Stomach smooth muscle (tissue), 2 donors: ENCODE data around the gene FAM50A.
"Not testable (repeated sequence)": the region's sequence is repeated elsewhere in the genome, so short reads cannot be mapped to it uniquely, and the experiment has no call there.

Experiments
- H3K27ac ChIP-seq: one replicate; pipeline ENCODE4 v1.7.0; 2013; ENCODE audit warnings: mild to moderate bottlenecking, low read length, inconsistent platforms
- H3K27me3 ChIP-seq, 2 donors: one replicate each; pipeline ENCODE4 v1.7.0; 2013; ENCODE audit warnings: low read length in 2 of 2; ENCODE audit not compliant: insufficient read depth in 2 of 2, control insufficient read depth in 1 of 2
- H3K36me3 ChIP-seq, 2 donors: one replicate each; pipeline ENCODE4 v1.7.0; 2013; ENCODE audit warnings: low read length in 2 of 2; ENCODE audit not compliant: control insufficient read depth in 2 of 2, insufficient read depth in 2 of 2
- H3K4me1 ChIP-seq: one replicate; pipeline ENCODE4 v1.7.0; 2013; ENCODE audit warnings: low read length; ENCODE audit not compliant: control insufficient read depth, insufficient read depth
- H3K4me3 ChIP-seq, 2 donors: one replicate each; pipeline ENCODE4 v1.7.0; 2013; ENCODE audit warnings: low read length in 2 of 2
- H3K9ac ChIP-seq, 2 donors: one replicate each; pipeline ENCODE4 v1.7.0; 2013; ENCODE audit warnings: low read length in 2 of 2, mild to moderate bottlenecking in 1 of 2
- H3K9me3 ChIP-seq, 2 donors: one replicate each; pipeline ENCODE4 v1.7.0; 2013; ENCODE audit warnings: low read length in 2 of 2; ENCODE audit not compliant: control insufficient read depth in 2 of 2
- donor health status: healthy.
- donor health status: Pancreatic carcinoma.

The FAM50A gene, protein sequence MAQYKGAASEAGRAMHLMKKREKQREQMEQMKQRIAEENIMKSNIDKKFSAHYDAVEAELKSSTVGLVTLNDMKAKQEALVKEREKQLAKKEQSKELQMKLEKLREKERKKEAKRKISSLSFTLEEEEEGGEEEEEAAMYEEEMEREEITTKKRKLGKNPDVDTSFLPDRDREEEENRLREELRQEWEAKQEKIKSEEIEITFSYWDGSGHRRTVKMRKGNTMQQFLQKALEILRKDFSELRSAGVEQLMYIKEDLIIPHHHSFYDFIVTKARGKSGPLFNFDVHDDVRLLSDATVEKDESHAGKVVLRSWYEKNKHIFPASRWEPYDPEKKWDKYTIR

DNA sequence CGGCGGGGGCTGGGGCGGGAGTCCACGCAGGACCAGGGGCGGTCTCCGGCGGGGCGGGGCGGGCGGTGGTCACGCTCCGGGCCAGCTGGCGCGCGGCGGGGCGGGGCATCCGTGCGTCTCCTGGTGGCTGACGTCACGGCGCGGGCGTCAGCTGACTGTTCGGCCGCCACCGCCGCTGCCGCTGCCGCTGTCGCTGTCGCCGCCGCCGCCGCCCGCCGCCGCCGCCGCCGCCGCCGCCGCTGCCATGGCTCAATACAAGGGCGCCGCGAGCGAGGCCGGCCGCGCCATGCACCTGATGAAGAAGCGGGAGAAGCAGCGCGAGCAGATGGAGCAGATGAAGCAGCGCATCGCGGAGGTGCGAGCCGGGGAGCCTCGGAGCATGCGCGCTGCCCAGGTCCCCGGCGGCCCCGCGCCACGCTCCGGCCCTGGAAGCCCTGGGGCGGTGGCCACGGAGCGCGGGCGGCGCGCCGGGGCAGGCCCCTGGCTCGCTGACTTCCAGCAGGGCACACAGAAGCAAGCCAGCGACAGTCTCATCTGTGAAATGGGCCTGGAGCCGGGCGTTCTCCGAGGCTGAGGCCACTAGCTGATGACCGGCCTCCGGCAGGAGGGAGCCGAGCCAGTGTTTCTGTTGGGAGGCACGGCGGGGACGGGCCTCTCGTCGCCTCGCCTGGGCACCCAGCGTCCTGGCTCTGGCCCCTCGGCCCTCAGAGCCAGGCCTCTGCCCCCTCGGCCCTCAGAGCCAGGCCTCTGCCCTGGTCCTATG is at the start of gene FAM50A:
FAM50A (plus strand) TSS at position 150 of the 763 bp plus-strand sequence; CDS start at position 245, 95 bp downstream.
- H3K4me1 ChIP-seq: peaks cover 26% of the 10 kb centered on the region
- peaks cover 17 to 21% of the 10 kb centered on the region in 2 donors for H3K36me3 ChIP-seq
- peak within 1 kb of the TSS; percentile 62 for H3K27ac ChIP-seq
- H3K27me3 ChIP-seq: peaks cover 0 to 6% of the 10 kb centered on the region in 2 donors
- H3K9me3 ChIP-seq: no peaks in the 10 kb centered on the region
- H3K4me3 ChIP-seq: peak within 1 kb of the TSS; percentile 57 to 69
- peak within 1 kb of the TSS; percentile 69 to 76 for H3K9ac ChIP-seq

GRCh38 chrX:154396363-154396762 is 47.6 kb upstream of the FAM50A start:
- H3K27me3 ChIP-seq, H3K27ac ChIP-seq, H3K4me3 ChIP-seq, H3K9me3 ChIP-seq, H3K9ac ChIP-seq: not testable (repeated sequence)
- H3K36me3 ChIP-seq: peaks cover 11 to 12% of the 10 kb centered on the region in 2 donors
- H3K4me1 ChIP-seq: peaks cover 16% of the 10 kb centered on the region

- peaks cover 11 to 12% of the 10 kb centered on the region in 2 donors for H3K36me3 ChIP-seq
- H3K27ac ChIP-seq: peak overlapping the region; percentile 96
- H3K9ac ChIP-seq: peak overlapping the region; percentile 83 to 92
- no peaks in the 10 kb centered on the region for H3K9me3 ChIP-seq
- peaks cover 16% of the 10 kb centered on the region for H3K4me1 ChIP-seq
- no peaks in the 10 kb centered on the region for H3K27me3 ChIP-seq
- peak overlapping the region; percentile 69 to 89 for H3K4me3 ChIP-seq
These were observed 46.7 kb upstream of the FAM50A start for GRCh38 chrX:154396973-154397887.

DNA sequence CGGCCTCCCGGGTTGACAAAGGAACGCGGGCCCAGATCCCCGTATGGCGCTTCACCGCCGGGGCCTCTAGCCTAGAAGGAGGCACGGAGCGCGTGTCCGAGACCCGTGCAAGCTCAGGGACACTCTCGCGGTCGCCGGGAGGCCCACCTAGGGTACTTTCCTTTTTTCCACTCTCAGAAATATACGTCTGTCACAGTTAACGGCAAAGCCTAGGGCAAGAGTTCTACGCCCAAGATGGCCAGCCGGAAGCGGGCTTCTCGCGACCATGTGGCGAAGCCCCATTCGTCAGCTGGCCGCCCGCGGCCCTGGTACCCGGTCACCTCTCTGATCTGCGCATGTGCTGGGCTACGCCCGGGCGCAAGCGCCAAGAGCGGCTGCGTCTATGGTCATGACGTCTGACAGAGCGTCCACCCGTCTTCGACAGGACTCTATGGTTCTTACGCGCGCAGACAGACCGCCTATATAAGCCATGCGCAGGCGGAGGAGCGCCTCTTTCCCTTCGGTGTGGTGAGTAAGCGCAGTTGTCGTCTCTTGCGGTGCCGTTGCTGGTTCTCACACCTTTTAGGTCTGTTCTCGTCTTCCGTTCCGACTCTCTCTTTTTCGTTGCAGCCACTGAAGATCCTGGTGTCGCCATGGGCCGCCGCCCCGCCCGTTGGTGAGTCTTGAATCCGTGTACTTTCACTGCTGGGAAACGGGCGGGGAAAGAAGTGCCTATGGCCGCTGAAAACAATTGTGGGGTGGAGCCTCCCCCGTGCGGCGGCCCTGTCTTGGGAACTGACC is 45.9 kb upstream of the FAM50A start, which contains the start of gene RPL10:
RPL10 (plus strand) TSS at position 490 of the 780 bp plus-strand sequence; CDS start at position 633, 143 bp downstream.
- Histone ChIP-seq H3K9me3 (no peaks in the 10 kb centered on the region), H3K27ac (peak within 1 kb of the TSS; percentile 96), H3K9ac (peak within 1 kb of the TSS; percentile 95 to 97), H3K4me1 (peaks cover 16% of the 10 kb centered on the region), H3K36me3 (peaks cover 11 to 12% of the 10 kb centered on the region in 2 donors), H3K4me3 (peak within 1 kb of the TSS; percentile 89 to 93), H3K27me3 (no peaks in the 10 kb centered on the region)

DNA sequence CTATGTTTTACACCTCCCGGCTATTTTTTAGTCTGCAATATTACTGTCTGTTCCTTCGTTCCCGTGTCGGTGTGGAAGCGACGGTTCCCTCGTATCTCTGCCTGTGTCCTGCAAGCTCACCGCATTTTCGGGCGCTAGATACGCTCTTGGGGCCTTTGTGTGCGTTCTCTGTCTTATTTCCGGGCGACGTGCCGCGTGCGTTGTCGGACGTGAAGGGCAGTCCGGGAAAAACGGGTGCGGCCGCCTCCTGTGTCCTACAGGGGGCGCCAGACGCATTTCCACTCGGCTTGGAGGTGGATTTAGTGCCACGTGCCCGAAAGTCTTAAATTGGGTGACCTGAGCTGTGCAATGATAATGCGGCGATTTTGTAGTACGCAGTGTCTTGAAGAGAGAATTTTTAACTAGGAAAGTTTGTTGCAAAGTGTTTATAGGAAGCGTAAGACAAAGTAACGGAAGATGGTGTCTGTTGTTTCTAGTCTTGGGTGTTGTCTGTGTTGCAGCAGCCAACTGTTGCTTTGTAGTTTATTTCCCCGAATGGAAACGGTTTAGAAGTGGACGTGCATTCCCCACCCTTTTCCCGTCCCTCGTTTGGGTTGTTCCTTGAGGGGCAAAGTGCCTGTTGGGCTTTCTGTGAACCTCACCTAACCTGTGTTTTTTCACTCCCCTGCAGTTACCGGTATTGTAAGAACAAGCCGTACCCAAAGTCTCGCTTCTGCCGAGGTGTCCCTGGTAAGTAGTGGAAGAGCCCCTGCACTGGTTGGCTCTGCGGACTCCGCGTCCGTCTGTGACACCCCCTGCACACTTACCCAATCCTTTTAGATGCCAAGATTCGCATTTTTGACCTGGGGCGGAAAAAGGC is 45.0 kb upstream of the FAM50A start:
- H3K9ac ChIP-seq: peak overlapping the region; percentile 95 to 97
- H3K4me1 ChIP-seq: peaks cover 16% of the 10 kb centered on the region
- no peaks in the 10 kb centered on the region for H3K27me3 ChIP-seq
- peaks cover 11 to 12% of the 10 kb centered on the region in 2 donors for H3K36me3 ChIP-seq
- peak overlapping the region; percentile 96 for H3K27ac ChIP-seq
- H3K9me3 ChIP-seq: no peaks in the 10 kb centered on the region
- peak overlapping the region; percentile 89 to 93 for H3K4me3 ChIP-seq

DNA sequence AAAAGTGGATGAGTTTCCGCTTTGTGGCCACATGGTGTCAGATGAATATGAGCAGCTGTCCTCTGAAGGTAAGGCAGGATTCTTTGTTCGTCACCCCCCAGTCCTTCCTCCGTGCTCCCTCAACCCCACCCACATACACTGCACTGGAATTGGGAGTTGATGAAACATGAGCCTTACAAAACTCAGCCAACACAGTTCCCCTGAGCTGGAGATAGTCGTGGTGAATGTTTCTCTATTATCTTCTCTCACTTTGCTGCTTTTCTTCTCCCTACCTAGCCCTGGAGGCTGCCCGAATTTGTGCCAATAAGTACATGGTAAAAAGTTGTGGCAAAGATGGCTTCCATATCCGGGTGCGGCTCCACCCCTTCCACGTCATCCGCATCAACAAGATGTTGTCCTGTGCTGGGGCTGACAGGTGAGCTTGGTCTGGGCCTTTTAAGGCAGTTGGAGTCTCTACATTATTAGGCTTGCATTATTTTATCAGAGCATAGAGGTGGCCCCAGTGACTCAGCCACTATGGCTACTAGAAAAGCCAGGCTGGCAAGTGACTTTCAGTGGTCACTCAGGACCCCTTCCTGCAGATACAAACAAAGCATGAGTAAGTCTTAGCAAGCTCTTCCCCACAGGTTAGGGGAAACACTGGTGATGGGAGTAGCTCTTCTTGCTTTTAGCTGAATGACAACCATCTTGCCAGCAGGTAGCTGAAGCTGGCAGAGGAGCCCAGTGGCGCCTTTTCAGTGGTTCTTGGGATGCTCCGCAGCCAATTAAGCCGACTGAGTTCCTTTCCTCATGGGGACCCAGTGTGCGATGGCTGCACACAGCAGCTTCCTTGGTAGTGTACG is 44.2 kb upstream of the FAM50A start:
- Histone ChIP-seq H3K9me3 (no peaks in the 10 kb centered on the region), H3K27ac (peak overlapping the region; percentile 96), H3K27me3 (no peaks in the 10 kb centered on the region), H3K9ac (peak overlapping the region; percentile 42 to 97), H3K36me3 (peaks cover 11 to 12% of the 10 kb centered on the region in 2 donors), H3K4me3 (peak overlapping the region; percentile 89 to 93), H3K4me1 (peaks cover 16% of the 10 kb centered on the region)

GRCh38 chrX:154400369-154400817 is 43.5 kb upstream of the FAM50A start:
- not testable (repeated sequence) for H3K9ac ChIP-seq, H3K27me3 ChIP-seq, H3K9me3 ChIP-seq, H3K27ac ChIP-seq
- Histone ChIP-seq H3K4me1 (peaks cover 16% of the 10 kb centered on the region), H3K36me3 (peaks cover 11 to 12% of the 10 kb centered on the region in 2 donors), H3K4me3 (peak overlapping the region in 1 of 2 donors; percentile 89)

GRCh38 chrX:154401045-154401799 is 42.7 kb upstream of the FAM50A start:
- H3K27ac ChIP-seq: no peak overlapping the region

More at GRCh38 chrX:154401045-154401799, 42.7 kb upstream of the FAM50A start:
- peaks cover 16% of the 10 kb centered on the region for H3K4me1 ChIP-seq
- no peaks in the 10 kb centered on the region for H3K9me3 ChIP-seq
- peaks cover 11 to 12% of the 10 kb centered on the region in 2 donors for H3K36me3 ChIP-seq
- H3K4me3 ChIP-seq: no peak overlapping the region
- no peaks in the 10 kb centered on the region for H3K27me3 ChIP-seq
- no peak overlapping the region for H3K9ac ChIP-seq
